ENCODE measurements around the gene VSIR. TPM values are rescaled to one million over a fixed set of nuclear protein-coding genes. Genes with fewer than 3 reads are reported as not detected.

The VSIR gene
- total and polyA plus RNA-seq, 2 donors (not counting 1 experiment from before 2014, with no cell fraction given) = 40.5 to 61.2 TPM

DNA sequence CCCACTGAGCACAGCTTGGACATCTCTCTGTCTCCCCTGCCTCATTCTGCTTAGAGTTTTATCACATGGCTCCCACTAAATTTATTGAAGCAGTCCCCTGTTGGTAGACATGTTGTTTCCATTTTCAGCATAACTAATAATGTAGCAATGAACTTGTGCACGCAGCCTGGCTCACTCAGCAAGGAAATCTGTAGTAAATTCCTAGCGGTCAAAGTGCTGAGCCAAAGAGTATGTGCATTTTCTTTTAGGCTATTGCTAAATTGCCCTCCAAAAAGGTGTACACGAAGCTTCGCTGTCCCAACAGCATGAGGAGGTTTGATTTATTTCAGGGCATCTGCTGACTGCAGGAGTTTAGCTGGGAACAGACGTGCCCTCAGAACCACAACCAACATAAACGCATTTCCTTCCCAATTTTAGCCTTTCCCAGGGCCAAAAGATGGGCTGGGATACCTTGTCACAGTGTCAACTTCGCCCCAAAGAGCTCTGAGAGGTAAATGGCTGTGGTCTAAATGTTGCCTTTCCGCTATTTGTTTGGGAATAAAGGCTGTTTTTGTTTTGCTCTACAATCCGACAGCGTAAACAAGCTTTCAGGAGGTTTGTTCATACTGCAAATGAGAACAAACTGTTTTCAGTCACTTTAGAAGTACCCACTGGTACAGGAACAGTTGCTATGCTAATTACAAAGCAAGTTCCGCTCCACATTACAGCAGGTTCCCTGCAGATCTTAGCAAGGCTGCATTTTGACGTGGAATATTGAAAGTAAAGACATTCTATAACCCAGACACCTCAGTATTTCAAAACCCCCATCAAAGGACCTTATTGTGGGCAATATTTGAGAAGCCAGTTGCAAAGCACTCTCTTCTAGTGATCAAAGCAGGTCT lies 16.8 kb downstream of the VSIR start:
- no peaks in the 10 kb centered on the region for H3K9me3 Mint-ChIP-seq (ENCODE audit: insufficient read depth)
- ChIA-PET POLR2A (interaction anchor here (1.3 to 2.4 kb wide), 4 partner anchors 10 to 16 kb away, joined by 3 to 15 read pairs (median 4); no protein-coding TSS in a partner anchor), CTCF (interaction anchor here (0.8 to 3.3 kb wide), 10 partner anchors 8 to 442 kb away, joined by 3 to 15 read pairs (median 4); partner anchors contain the start of gene VSIR)
- Histone ChIP-seq H3K36me3 (replicated peaks in 1 of 2; ENCODE audit: control extremely low read depth in 1 of 2, control insufficient read depth in 1 of 2, extremely low read depth in 1 of 2, insufficient read depth in 2 of 2, low read length in 1 of 2) (peaks cover 0 to 23% of the 10 kb centered on the region in 2 experiments), H3K4me1 (ENCODE audit: control insufficient read depth in 2 of 2, insufficient read depth in 2 of 2, low read length in 2 of 2) (peaks cover 61 to 66% of the 10 kb centered on the region in 2 donors), H3K79me2 (ENCODE audit: control insufficient read depth, insufficient read depth, low read length) (peaks cover 4% of the 10 kb centered on the region), H3K27ac (ENCODE audit: low read length in 2 of 2) (peak overlapping the region; percentile 17 to 23), H3K27me3 (replicated peaks in 1 of 4; ENCODE audit: control extremely low read depth in 1 of 4, control insufficient read depth in 3 of 4, insufficient read depth in 4 of 4, low read length in 3 of 4) (no peaks in the 10 kb centered on the region), H3K4me3 (ENCODE audit: control extremely low read depth in 1 of 5, extremely low read depth in 1 of 5, insufficient read depth in 1 of 5, low read depth in 2 of 5, low read length in 4 of 5) (no peak overlapping the region), H2AFZ (ENCODE audit: insufficient read depth, low read depth, low read length, poor library complexity, severe bottlenecking) (peak overlapping the region; percentile 23), H4K20me1 (ENCODE audit: control insufficient read depth, insufficient read depth, low read length, poor library complexity, severe bottlenecking) (no peaks in the 10 kb centered on the region), H3K9ac (ENCODE audit: low read length) (peak overlapping the region; percentile 20), H3K4me2 (replicated peaks; ENCODE audit: low read depth, low read length, poor library complexity, severe bottlenecking) (peak overlapping the region; percentile 51), H3K9me3 (ENCODE audit: control extremely low read depth in 1 of 3, control insufficient read depth in 2 of 3, insufficient read depth in 1 of 3, low read length in 2 of 3) (no peaks in the 10 kb centered on the region)
- 21% methylated on average over 6 of the region's 12 CpGs for WGBS (ENCODE audit: insufficient coverage)
- ATAC-seq (ENCODE audit: low read depth) (no peak), DNase-seq (no peak)
- no peak for TF ChIP-seq EZH2 (IDR thresholded peaks at IDR 0.05; ENCODE audit: borderline replicate concordance, insufficient read depth, low read depth, low read length, poor library complexity, severe bottlenecking)
- H3K27me3 Mint-ChIP-seq = no peaks in the 10 kb centered on the region
- intact Hi-C loops (cut with micrococcal nuclease) = no loop called here
- peak overlapping the region; percentile 83 for H3K27ac Mint-ChIP-seq
- H3K4me3 Mint-ChIP-seq = peak overlapping the region; percentile 41
- peaks cover 64% of the 10 kb centered on the region for H3K4me1 Mint-ChIP-seq

DNA sequence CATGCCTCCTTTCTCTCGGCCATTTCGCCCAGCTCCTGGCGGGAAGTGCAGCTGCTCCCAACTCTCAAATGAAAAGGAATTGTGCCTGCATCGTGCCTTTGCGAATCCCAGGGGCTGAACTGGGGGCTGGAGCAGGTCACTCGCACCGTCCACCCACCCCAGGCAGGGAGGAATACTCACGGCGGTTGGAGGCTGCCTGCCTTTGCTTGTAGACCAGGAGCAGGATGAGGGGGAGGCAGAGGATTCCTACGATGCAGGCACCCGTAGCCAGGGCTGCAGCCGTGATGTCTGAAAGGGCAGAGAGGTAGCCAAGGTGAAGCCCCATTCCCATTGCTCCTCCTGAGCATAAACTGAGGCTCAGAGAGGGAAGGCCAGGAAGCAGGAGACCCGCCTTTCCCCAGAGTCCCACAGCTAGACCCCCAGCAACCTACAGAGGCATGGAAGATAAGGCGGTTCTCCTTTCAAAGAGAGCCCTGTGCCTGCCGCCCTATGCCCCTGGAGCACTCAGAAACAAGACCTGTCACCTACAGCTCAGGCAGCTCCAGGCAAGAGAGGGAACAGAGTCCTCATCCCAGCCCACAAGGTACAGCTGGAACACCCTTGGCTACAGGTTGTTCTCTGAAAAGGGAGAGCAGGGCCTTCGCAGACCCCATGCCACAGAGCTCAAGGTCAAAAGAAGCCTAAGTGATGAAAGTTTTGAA lies 18.0 kb downstream of the VSIR start:
- Histone ChIP-seq H3K27ac (ENCODE audit: low read length in 2 of 2) (peak overlapping the region in 1 of 2 donors; percentile 21), H3K27me3 (replicated peaks in 1 of 4; ENCODE audit: control extremely low read depth in 1 of 4, control insufficient read depth in 3 of 4, insufficient read depth in 4 of 4, low read length in 3 of 4) (no peaks in the 10 kb centered on the region), H2AFZ (ENCODE audit: insufficient read depth, low read depth, low read length, poor library complexity, severe bottlenecking) (no peak overlapping the region), H3K4me2 (replicated peaks; ENCODE audit: low read depth, low read length, poor library complexity, severe bottlenecking) (no peak overlapping the region), H3K4me1 (ENCODE audit: control insufficient read depth in 2 of 2, insufficient read depth in 2 of 2, low read length in 2 of 2) (peaks cover 73 to 76% of the 10 kb centered on the region in 2 donors), H3K79me2 (ENCODE audit: control insufficient read depth, insufficient read depth, low read length) (no peaks in the 10 kb centered on the region), H3K4me3 (ENCODE audit: control extremely low read depth in 1 of 5, extremely low read depth in 1 of 5, insufficient read depth in 1 of 5, low read depth in 2 of 5, low read length in 4 of 5) (no peak overlapping the region), H3K9me3 (ENCODE audit: control extremely low read depth in 1 of 3, control insufficient read depth in 2 of 3, insufficient read depth in 1 of 3, low read length in 2 of 3) (no peaks in the 10 kb centered on the region), H3K36me3 (replicated peaks in 1 of 2; ENCODE audit: control extremely low read depth in 1 of 2, control insufficient read depth in 1 of 2, extremely low read depth in 1 of 2, insufficient read depth in 2 of 2, low read length in 1 of 2) (peaks cover 0 to 20% of the 10 kb centered on the region in 2 experiments), H3K9ac (ENCODE audit: low read length) (no peak overlapping the region), H4K20me1 (ENCODE audit: control insufficient read depth, insufficient read depth, low read length, poor library complexity, severe bottlenecking) (no peaks in the 10 kb centered on the region)
- DNase-seq (no peak), ATAC-seq (ENCODE audit: low read depth) (no peak)
- TF ChIP-seq EZH2 (IDR thresholded peaks at IDR 0.05; ENCODE audit: borderline replicate concordance, insufficient read depth, low read depth, low read length, poor library complexity, severe bottlenecking) = no peak
- TF ChIP-seq, protein P1, sequence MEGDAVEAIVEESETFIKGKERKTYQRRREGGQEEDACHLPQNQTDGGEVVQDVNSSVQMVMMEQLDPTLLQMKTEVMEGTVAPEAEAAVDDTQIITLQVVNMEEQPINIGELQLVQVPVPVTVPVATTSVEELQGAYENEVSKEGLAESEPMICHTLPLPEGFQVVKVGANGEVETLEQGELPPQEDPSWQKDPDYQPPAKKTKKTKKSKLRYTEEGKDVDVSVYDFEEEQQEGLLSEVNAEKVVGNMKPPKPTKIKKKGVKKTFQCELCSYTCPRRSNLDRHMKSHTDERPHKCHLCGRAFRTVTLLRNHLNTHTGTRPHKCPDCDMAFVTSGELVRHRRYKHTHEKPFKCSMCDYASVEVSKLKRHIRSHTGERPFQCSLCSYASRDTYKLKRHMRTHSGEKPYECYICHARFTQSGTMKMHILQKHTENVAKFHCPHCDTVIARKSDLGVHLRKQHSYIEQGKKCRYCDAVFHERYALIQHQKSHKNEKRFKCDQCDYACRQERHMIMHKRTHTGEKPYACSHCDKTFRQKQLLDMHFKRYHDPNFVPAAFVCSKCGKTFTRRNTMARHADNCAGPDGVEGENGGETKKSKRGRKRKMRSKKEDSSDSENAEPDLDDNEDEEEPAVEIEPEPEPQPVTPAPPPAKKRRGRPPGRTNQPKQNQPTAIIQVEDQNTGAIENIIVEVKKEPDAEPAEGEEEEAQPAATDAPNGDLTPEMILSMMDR (IDR thresholded peaks at IDR 0.05) = no peak
- no peaks in the 10 kb centered on the region for H3K9me3 Mint-ChIP-seq (ENCODE audit: insufficient read depth)
- no peaks in the 10 kb centered on the region for H3K27me3 Mint-ChIP-seq
- H3K4me1 Mint-ChIP-seq = peaks cover 65% of the 10 kb centered on the region
- 90% methylated on average over 10 of the region's 16 CpGs for WGBS (ENCODE audit: insufficient coverage)
- H3K4me3 Mint-ChIP-seq = no peak overlapping the region
- intact Hi-C loops (cut with micrococcal nuclease) = no loop called here
- no peak overlapping the region for H3K27ac Mint-ChIP-seq
- POLR2A ChIA-PET = interaction anchor here (0.7 to 1.7 kb wide), 2 partner anchors 11 to 18 kb away, joined by 3 to 4 read pairs; partner anchors contain the start of gene VSIR
- CTCF ChIA-PET = interaction anchor here (0.7 to 2.3 kb wide), 6 partner anchors 12 to 59 kb away, joined by 3 to 6 read pairs (median 4); no protein-coding TSS in a partner anchor
